ENCODE results near the gene PGAP6. TPM values are rescaled to one million over a fixed set of nuclear protein-coding genes. Genes with fewer than 3 reads are reported as not detected.

PGAP6 gene
- total and polyA plus RNA-seq, 2 of the 13 experiments (the other 11 are each of a cell fraction or from before 2014, with no cell fraction given), result 52.7 to 136 TPM

GRCh38 chr16:342455-343213 lies 39.1 kb downstream of the PGAP6 start (continued):
- no peak for TF ChIP-seq TSC22D2 (CRISPR knock-in tag; IDR thresholded peaks at IDR 0.05; ENCODE audit: borderline replicate concordance)
- TF ChIP-seq PHF21A (CRISPR knock-in tag; IDR thresholded peaks at IDR 0.05), result peak; percentile 76
- peak; percentile 87 for TF ChIP-seq GATAD2A (CRISPR knock-in tag; IDR thresholded peaks at IDR 0.05)
- no peak for TF ChIP-seq ZBTB44 (CRISPR knock-in tag; IDR thresholded peaks at IDR 0.05)
- peak; percentile 82; the same call in 1 of the 2 replicates for TF ChIP-seq ZMAT3 (CRISPR knock-in tag; conservative IDR thresholded peaks at IDR 0.05)
- TF ChIP-seq ZNF382 (CRISPR knock-in tag; IDR thresholded peaks at IDR 0.05; ENCODE audit: borderline replicate concordance), result no peak
- peak; percentile 94 for TF ChIP-seq FOXO1 (CRISPR knock-in tag; IDR thresholded peaks at IDR 0.05)
- no peak for TF ChIP-seq LBX2 (CRISPR knock-in tag; IDR thresholded peaks at IDR 0.05; ENCODE audit: borderline replicate concordance)
- TF ChIP-seq ZNF235 (CRISPR knock-in tag; IDR thresholded peaks at IDR 0.05; ENCODE audit: borderline replicate concordance), result no peak
- peak; percentile 68; the same call in 1 of the 2 replicates for TF ChIP-seq ZNF598 (CRISPR knock-in tag; IDR thresholded peaks at IDR 0.05; ENCODE audit: borderline replicate concordance)
- TF ChIP-seq FOXK2 (IDR thresholded peaks at IDR 0.05), result peak; percentile 89
- no peak for TF ChIP-seq MZF1 (CRISPR knock-in tag; IDR thresholded peaks at IDR 0.05; ENCODE audit: borderline replicate concordance)
- TF ChIP-seq RNF2 (conservative IDR thresholded peaks at IDR 0.05; ENCODE audit: low read depth), result peak; percentile 79; the same call in 1 of the 2 replicates
- peak; percentile 57; the same call in 1 of the 2 replicates for TF ChIP-seq ZBTB3 (CRISPR knock-in tag; IDR thresholded peaks at IDR 0.05; ENCODE audit: borderline replicate concordance, low read depth)
- peak in 1 of 2 experiments; percentile 69; a peak in 1 of 4 replicates for TF ChIP-seq HMGXB4 (CRISPR knock-in tag; IDR thresholded peaks at IDR 0.05; ENCODE audit: borderline replicate concordance in 1 of 2, low read depth in 1 of 2)
- TF ChIP-seq SOX6 (IDR thresholded peaks at IDR 0.05), result no peak
- TF ChIP-seq SOX6 (CRISPR knock-in tag; IDR thresholded peaks at IDR 0.05), result peak; percentile 86
- TF ChIP-seq AKAP8 (CRISPR knock-in tag; IDR thresholded peaks at IDR 0.05), result peak; percentile 62; the same call in 1 of the 2 replicates
- TF ChIP-seq MXD3 (CRISPR knock-in tag; IDR thresholded peaks at IDR 0.05), result peak; percentile 70
- TF ChIP-seq LRRFIP1 (CRISPR knock-in tag; conservative IDR thresholded peaks at IDR 0.05), result 0 out of 2 replicates have a peak, but pooled peaks have one; percentile 60
